GM12878 (cell line): Measurements from ENCODE around the gene FANCF. TPM values are rescaled to one million over a fixed set of nuclear protein-coding genes. Genes with fewer than 3 reads are reported as not detected.

Source experiments
- ASH2L ChIP-seq: fragments of 300-600, 200-600 bp; sonication (generic); IDR thresholded peaks from 2 replicates; pipeline ENCODE4 v1.6.1; 2017; ENCODE audit warnings: low read depth, mild to moderate bottlenecking, borderline replicate concordance
- CBX5 ChIP-seq: sonication (generic); IDR thresholded peaks from 2 replicates; pipeline ENCODE4 v1.6.1; 2016; ENCODE audit warnings: low read depth, moderate library complexity, mild to moderate bottlenecking, inconsistent platforms
- EED ChIP-seq: sonication (generic); IDR thresholded peaks from 2 replicates; pipeline ENCODE4 v1.6.1; 2016; ENCODE audit warnings: antibody characterized with exemption, low read depth
- GATAD2B ChIP-seq: fragments of 450-650 bp; conservative IDR thresholded peaks from 2 replicates; pipeline ENCODE4 v1.6.1; 2017; ENCODE audit warnings: low read depth, mild to moderate bottlenecking, moderate library complexity
- IKZF2 ChIP-seq, 2 experiments: fragments of 450-650 bp; IDR thresholded peaks; 2 replicates each; pipeline ENCODE4 v1.6.1; 2017; ENCODE audit warnings: mild to moderate bottlenecking in 2 of 2, moderate library complexity in 2 of 2
- IRF4 ChIP-seq: IDR thresholded peaks from 2 replicates; pipeline ENCODE4 v1.6.1; 2011; ENCODE audit warnings: low read depth, low read length
- JUNB ChIP-seq: IDR thresholded peaks from 2 replicates; pipeline ENCODE4 v1.6.1; 2016; ENCODE audit warnings: antibody characterized with exemption, mild to moderate bottlenecking
- MEF2A ChIP-seq: IDR thresholded peaks from 2 replicates; pipeline ENCODE4 v1.6.1; 2011; ENCODE audit warnings: low read depth, mild to moderate bottlenecking, low read length, moderate library complexity; ENCODE audit not compliant: insufficient read depth
- MEF2B ChIP-seq: fragments of 450-650 bp; IDR thresholded peaks from 2 replicates; pipeline ENCODE4 v1.6.1; 2018; ENCODE audit warnings: mild to moderate bottlenecking, moderate library complexity; ENCODE audit not compliant: partially characterized antibody, poor library complexity, severe bottlenecking
- NBN ChIP-seq: fragments of 450-650 bp; IDR thresholded peaks from 2 replicates; pipeline ENCODE4 v1.6.1; 2016
- NFXL1 ChIP-seq: fragments of 450-650 bp; IDR thresholded peaks from 2 replicates; pipeline ENCODE4 v1.6.1; 2017; ENCODE audit warnings: antibody characterized with exemption, mild to moderate bottlenecking, borderline replicate concordance
- NR2F1 ChIP-seq: fragments of 450-650 bp; conservative IDR thresholded peaks from 2 replicates; pipeline ENCODE4 v1.6.1; 2017; ENCODE audit warnings: mild to moderate bottlenecking
- POLR2A ChIP-seq: IDR thresholded peaks from 2 replicates; pipeline ENCODE4 v1.6.1; 2011; ENCODE audit warnings: low read depth, mild to moderate bottlenecking, low read length
- RAD21 ChIP-seq: IDR thresholded peaks from 2 replicates; pipeline ENCODE4 v1.6.1; 2011; ENCODE audit warnings: mild to moderate bottlenecking, low read depth, low read length, moderate library complexity; ENCODE audit not compliant: insufficient read depth
- RAD51 ChIP-seq: fragments of 450-650 bp; IDR thresholded peaks from 2 replicates; pipeline ENCODE4 v1.6.1; 2016; ENCODE audit warnings: moderate library complexity, mild to moderate bottlenecking, inconsistent platforms
- RB1 ChIP-seq: fragments of 450-650 bp; formaldehyde crosslinking; IDR thresholded peaks from 2 replicates; pipeline ENCODE4 v1.6.1; 2017; ENCODE audit warnings: mild to moderate bottlenecking, borderline replicate concordance
- RFX5 ChIP-seq: IDR thresholded peaks from 2 replicates; pipeline ENCODE4 v1.6.1; 2011; ENCODE audit warnings: low read depth, low read length, improper control_type of control experiment
- SMARCA5 ChIP-seq: fragments of 450-650 bp; IDR thresholded peaks from 2 replicates; pipeline ENCODE4 v1.6.1; 2017; ENCODE audit warnings: mild to moderate bottlenecking
- SP1 ChIP-seq: IDR thresholded peaks from one replicate; pipeline ENCODE4 v1.6.1; 2011; ENCODE audit warnings: low read depth, low read length
- SPI1 ChIP-seq: IDR thresholded peaks from 2 replicates; pipeline ENCODE4 v1.6.1; 2011; ENCODE audit warnings: low read depth, mild to moderate bottlenecking, low read length, moderate library complexity, borderline replicate concordance; ENCODE audit not compliant: insufficient read depth
- STAT1 ChIP-seq: fragments of 450-650 bp; conservative IDR thresholded peaks from 2 replicates; pipeline ENCODE4 v1.6.1; 2014; ENCODE audit warnings: antibody characterized with exemption, mild to moderate bottlenecking
- TAF1 ChIP-seq: IDR thresholded peaks from 2 replicates; pipeline ENCODE4 v1.6.1; 2011; ENCODE audit warnings: mild to moderate bottlenecking, low read depth, low read length, borderline replicate concordance
- TBL1XR1 ChIP-seq: IDR thresholded peaks from 2 replicates; pipeline ENCODE4 v1.6.1; 2012; ENCODE audit warnings: low read depth, low read length, improper control_type of control experiment
- YY1 ChIP-seq: IDR thresholded peaks from 2 replicates; pipeline ENCODE4 v1.6.1; 2011; ENCODE audit warnings: low read depth, mild to moderate bottlenecking, low read length
- ZBED1 ChIP-seq: IDR thresholded peaks from 2 replicates; pipeline ENCODE4 v1.6.1; 2016; ENCODE audit warnings: borderline replicate concordance
- ZNF207 ChIP-seq: fragments of 450-650 bp; IDR thresholded peaks from 2 replicates; pipeline ENCODE4 v1.6.1; 2014; ENCODE audit warnings: antibody characterized with exemption, mild to moderate bottlenecking, borderline replicate concordance
- ZNF24 ChIP-seq: fragments of 450-650 bp; IDR thresholded peaks from 2 replicates; pipeline ENCODE4 v1.6.1; 2017; ENCODE audit warnings: antibody characterized with exemption, mild to moderate bottlenecking
- polyA plus RNA-seq, 11 experiments: library from polyadenylated mRNA; depleted of rRNA in 4 of 11; unstranded in 6 of 11; stranded (reverse) in 5 of 11; fragments of >200 nt; fragmentation: Nextera tagmentation in 4 of 11; fragmentation: Illumina TruSeq in 1 of 11; extraction: Ambion mirVana in 4 of 11; extraction: Trizol in 1 of 11; gene quantifications; 1 replicate in 1 of 11; 2 replicates in 10 of 11; pipeline versions ENCODE4 v1.2.1 to v1.2.3, GENCODE V29; 2011 to 2016; ENCODE audit warnings: inconsistent platforms in 2 of 11, missing spikeins in 2 of 11, low read depth in 1 of 11
- total RNA-seq, 4 experiments: library from RNA; depleted of rRNA in 3 of 4; stranded (reverse); fragments of >200 nt in 3 of 4; fragmentation: Illumina TruSeq in 1 of 4; extraction: Trizol in 1 of 4; gene quantifications; 2 replicates each; pipeline versions ENCODE4 v1.2.1 to v1.2.3, GENCODE V29; 2013 to 2021
- TF ChIP-seq, protein P1 (sequence below): fragments of 450-650 bp; formaldehyde crosslinking; IDR thresholded peaks from 2 replicates; pipeline ENCODE4 v1.4.0; 2022; ENCODE audit warnings: mild to moderate bottlenecking, moderate library complexity
- TF ChIP-seq, protein P2 (sequence below): fragments of 450-650 bp; IDR thresholded peaks from 2 replicates; pipeline ENCODE4 v1.6.1; 2017; ENCODE audit warnings: borderline replicate concordance

Gene FANCF
- total and polyA plus RNA-seq, 10 of the 15 experiments (the other 5 are each of a cell fraction or from before 2014, with no cell fraction given) = 1.6 to 19.9 (median 12.2) TPM

DNA sequence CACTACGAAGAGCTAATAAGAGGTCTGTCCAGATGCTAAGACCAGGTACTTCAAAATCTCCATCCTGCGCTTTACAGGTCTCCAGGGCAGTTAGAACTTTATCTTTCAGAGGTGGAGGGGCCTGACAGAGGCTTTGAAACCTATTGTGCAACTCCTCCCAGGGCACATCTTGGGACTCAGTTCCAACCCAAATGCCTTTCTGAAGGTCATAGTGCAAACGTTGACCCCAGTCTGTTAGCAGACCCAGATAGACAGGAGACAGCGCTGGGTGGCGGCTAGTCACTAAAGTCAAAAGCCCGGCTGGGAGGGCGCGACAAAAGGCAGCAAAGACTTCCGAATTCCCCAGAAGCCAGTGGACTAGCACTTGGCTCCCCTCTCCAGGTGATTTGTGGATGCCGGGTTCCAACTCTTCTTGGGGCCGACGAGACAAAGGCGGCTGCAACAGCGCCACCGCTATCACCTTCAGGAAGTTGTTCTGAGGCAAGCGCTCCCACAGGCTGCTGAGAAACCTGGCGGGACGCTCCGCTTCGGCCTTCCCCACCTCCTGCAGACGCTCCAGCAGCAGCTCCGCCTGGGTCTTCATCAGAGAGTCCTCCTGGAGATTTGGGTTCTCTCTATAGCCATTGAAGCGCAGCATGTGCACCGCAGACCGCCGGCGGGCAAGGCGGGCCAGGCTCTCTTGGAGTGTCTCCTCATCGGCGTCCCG lies 728 bp downstream of the FANCF start (continued):
- TF ChIP-seq, protein P1, sequence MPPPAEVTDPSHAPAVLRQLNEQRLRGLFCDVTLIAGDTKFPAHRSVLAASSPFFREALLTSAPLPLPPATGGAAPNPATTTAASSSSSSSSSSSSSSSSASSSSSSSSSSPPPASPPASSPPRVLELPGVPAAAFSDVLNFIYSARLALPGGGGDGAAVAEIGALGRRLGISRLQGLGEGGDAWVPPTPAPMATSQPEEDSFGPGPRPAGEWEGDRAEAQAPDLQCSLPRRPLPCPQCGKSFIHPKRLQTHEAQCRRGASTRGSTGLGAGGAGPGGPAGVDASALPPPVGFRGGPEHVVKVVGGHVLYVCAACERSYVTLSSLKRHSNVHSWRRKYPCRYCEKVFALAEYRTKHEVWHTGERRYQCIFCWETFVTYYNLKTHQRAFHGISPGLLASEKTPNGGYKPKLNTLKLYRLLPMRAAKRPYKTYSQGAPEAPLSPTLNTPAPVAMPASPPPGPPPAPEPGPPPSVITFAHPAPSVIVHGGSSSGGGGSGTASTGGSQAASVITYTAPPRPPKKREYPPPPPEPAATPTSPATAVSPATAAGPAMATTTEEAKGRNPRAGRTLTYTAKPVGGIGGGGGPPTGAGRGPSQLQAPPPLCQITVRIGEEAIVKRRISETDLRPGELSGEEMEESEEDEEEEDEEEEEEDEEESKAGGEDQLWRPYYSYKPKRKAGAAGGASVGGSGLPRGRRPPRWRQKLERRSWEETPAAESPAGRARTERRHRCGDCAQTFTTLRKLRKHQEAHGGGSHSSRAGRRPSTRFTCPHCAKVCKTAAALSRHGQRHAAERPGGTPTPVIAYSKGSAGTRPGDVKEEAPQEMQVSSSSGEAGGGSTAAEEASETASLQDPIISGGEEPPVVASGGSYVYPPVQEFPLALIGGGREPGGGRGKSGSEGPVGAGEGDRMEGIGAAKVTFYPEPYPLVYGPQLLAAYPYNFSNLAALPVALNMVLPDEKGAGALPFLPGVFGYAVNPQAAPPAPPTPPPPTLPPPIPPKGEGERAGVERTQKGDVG (CRISPR knock-in tag) = no peak
- TF ChIP-seq NFXL1 (no peak), POLR2A (peak; percentile 38), RAD21 (peak; percentile 35), CBX5 (peak; percentile 24; the same call in 1 of the 2 replicates), MEF2B (no peak), ZNF207 (no peak), NR2F1 (peak; percentile 82), NBN (no peak), TAF1 (0 out of 2 replicates have a peak, but pooled peaks have one; percentile 11), GATAD2B (0 out of 2 replicates have a peak, but pooled peaks have one; percentile 20), ZNF24 (no peak), RB1 (no peak), TBL1XR1 (no peak), STAT1 (no peak), ZBED1 (no peak), JUNB (no peak), IKZF2 (IDR thresholded peaks at IDR 0.05) (0 out of 4 replicates have a peak, but pooled peaks have one; percentile 7 to 24), YY1 (peak; percentile 46; the same call in 1 of the 2 replicates), MEF2A (no peak), EED (peak; percentile 32), RAD51 (no peak), SP1 (no peak), SPI1 (no peak), ASH2L (0 out of 2 replicates have a peak, but pooled peaks have one; percentile 39), IRF4 (no peak), SMARCA5 (peak; percentile 91), RFX5 (no peak)
- TF ChIP-seq, protein P2, sequence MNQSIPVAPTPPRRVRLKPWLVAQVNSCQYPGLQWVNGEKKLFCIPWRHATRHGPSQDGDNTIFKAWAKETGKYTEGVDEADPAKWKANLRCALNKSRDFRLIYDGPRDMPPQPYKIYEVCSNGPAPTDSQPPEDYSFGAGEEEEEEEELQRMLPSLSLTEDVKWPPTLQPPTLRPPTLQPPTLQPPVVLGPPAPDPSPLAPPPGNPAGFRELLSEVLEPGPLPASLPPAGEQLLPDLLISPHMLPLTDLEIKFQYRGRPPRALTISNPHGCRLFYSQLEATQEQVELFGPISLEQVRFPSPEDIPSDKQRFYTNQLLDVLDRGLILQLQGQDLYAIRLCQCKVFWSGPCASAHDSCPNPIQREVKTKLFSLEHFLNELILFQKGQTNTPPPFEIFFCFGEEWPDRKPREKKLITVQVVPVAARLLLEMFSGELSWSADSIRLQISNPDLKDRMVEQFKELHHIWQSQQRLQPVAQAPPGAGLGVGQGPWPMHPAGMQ = no peak
